ENCODE results near the gene ADARB2.

ADARB2 gene

GRCh38 chr10:1687623-1688150 lies 49.6 kb downstream of the ADARB2 start:
- Histone ChIP-seq H3K36me3 (replicated peaks) (no peaks in the 10 kb centered on the region), H3K27me3 (ENCODE audit: low read depth) (no peaks in the 10 kb centered on the region), H3K4me1 (no peaks in the 10 kb centered on the region), H3K4me3 (no peak overlapping the region), H3K9me3 (no peaks in the 10 kb centered on the region)
- in situ Hi-C loops (cut with MboI; ENCODE audit: low sequenced_read_pairs): no loop called here
- no peak for DNase-seq (ENCODE audit: low spot score in 2 of 2)

GRCh38 chr10:1687190-1687589 lies 50.1 kb downstream of the ADARB2 start:
- H3K4me1 ChIP-seq: no peaks in the 10 kb centered on the region
- no peaks in the 10 kb centered on the region for H3K27me3 ChIP-seq (ENCODE audit: low read depth)
- no peak overlapping the region for H3K4me3 ChIP-seq
- no peaks in the 10 kb centered on the region for H3K36me3 ChIP-seq (replicated peaks)
- in situ Hi-C loops (cut with MboI; ENCODE audit: low sequenced_read_pairs): no loop called here
- no peak for DNase-seq (ENCODE audit: low spot score in 2 of 2)
- H3K9me3 ChIP-seq: no peaks in the 10 kb centered on the region

DNA sequence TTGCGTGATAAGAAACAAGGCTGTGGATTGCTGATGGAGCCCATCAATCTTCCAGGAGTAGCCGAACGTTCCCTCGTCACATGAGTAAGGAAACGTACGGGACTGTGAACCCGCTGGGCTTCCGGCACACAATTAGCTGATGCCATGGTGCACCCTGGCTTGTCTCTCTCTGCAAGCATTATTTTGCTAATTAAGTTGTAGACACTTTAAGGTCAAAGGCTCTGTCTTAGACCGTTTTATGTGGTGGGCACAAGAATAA lies 50.9 kb downstream of the ADARB2 start:
- Histone ChIP-seq H3K36me3 (replicated peaks) (no peaks in the 10 kb centered on the region), H3K4me3 (no peak overlapping the region)
- in situ Hi-C loops (cut with MboI; ENCODE audit: low sequenced_read_pairs): no loop called here

DNA sequence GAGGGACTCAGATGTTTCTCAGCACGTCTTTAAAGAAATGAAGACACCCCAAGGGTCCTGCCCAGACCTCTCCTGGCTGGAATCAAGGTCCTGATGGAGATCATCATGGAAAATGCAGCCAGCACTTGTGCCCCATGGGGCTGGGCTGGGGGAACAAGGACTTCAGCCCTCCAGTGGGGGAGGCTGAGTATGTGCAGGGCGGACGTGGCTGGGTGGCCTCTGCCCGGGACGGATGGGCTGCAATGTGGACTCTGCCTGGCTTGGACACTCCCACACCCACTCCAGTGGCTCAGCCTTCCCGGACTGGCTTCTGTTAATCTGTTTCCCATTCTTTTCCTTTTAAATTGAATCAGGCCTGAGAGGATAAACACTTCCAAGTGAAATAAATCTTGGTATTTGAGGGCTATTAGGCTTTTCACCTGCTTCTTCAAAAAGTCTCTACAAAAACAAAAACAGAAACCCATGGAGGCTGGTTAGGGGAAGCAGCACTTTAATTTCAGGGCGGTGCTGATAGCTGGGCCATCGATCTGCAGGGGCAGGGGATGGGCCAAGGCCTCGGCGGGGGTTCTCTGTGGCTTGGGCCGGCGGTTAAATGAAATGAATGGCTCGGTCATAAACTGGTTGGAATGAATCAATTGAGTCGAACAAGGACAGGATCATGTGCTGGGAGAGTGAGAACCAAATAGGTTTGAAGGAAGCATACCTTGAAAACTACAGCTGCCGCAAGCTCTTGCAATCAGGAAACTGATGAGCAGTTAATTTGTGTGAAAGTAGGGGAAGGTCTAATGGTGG lies 51.4 kb downstream of the ADARB2 start:
- H3K4me1 ChIP-seq: no peaks in the 10 kb centered on the region
- no peak for DNase-seq (ENCODE audit: low spot score in 2 of 2)
- H3K36me3 ChIP-seq (replicated peaks): no peaks in the 10 kb centered on the region
- H3K9me3 ChIP-seq: no peaks in the 10 kb centered on the region
- in situ Hi-C loops (cut with MboI; ENCODE audit: low sequenced_read_pairs): no loop called here
- no peak overlapping the region for H3K4me3 ChIP-seq
- H3K27me3 ChIP-seq (ENCODE audit: low read depth): no peaks in the 10 kb centered on the region

More for the DNA sequence above, 50.9 kb downstream of the ADARB2 start:
- Histone ChIP-seq H3K4me1 (no peaks in the 10 kb centered on the region), H3K27me3 (ENCODE audit: low read depth) (no peaks in the 10 kb centered on the region), H3K9me3 (no peaks in the 10 kb centered on the region)
- DNase-seq (ENCODE audit: low spot score in 2 of 2): no peak

DNA sequence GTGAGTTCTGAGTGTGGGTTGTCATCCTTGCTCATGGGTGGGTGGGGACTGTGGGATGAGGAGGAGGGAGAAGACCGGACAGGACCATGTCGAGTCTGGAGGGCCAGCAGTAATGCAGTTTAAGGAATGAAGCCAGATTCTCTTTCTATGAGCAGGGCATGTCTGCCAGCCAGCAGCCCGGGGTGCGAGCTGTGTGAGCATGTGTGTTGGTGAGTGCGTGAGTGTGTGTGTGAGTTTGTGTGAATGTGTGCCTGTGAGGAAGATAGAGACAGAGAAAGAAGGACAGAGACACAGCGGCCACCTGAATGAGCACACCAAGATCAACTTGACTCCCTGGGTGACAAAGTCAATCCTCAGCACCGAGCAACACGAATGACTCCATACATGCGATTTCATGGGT lies 52.3 kb downstream of the ADARB2 start:
- DNase-seq (ENCODE audit: low spot score in 2 of 2): no peak
- Histone ChIP-seq H3K4me3 (no peak overlapping the region), H3K9me3 (no peaks in the 10 kb centered on the region), H3K36me3 (replicated peaks) (no peaks in the 10 kb centered on the region), H3K27me3 (ENCODE audit: low read depth) (no peaks in the 10 kb centered on the region), H3K4me1 (no peaks in the 10 kb centered on the region)
- in situ Hi-C loops (cut with MboI; ENCODE audit: low sequenced_read_pairs): no loop called here

- H3K27me3 ChIP-seq (ENCODE audit: low read depth): no peaks in the 10 kb centered on the region
- no peak for DNase-seq (ENCODE audit: low spot score in 2 of 2)
- no peaks in the 10 kb centered on the region for H3K9me3 ChIP-seq
- H3K4me3 ChIP-seq: no peak overlapping the region
- no peaks in the 10 kb centered on the region for H3K4me1 ChIP-seq
- in situ Hi-C loops (cut with MboI; ENCODE audit: low sequenced_read_pairs): no loop called here
- no peaks in the 10 kb centered on the region for H3K36me3 ChIP-seq (replicated peaks)
Observed at GRCh38 chr10:1683649-1684048, 53.7 kb downstream of the ADARB2 start.

DNA sequence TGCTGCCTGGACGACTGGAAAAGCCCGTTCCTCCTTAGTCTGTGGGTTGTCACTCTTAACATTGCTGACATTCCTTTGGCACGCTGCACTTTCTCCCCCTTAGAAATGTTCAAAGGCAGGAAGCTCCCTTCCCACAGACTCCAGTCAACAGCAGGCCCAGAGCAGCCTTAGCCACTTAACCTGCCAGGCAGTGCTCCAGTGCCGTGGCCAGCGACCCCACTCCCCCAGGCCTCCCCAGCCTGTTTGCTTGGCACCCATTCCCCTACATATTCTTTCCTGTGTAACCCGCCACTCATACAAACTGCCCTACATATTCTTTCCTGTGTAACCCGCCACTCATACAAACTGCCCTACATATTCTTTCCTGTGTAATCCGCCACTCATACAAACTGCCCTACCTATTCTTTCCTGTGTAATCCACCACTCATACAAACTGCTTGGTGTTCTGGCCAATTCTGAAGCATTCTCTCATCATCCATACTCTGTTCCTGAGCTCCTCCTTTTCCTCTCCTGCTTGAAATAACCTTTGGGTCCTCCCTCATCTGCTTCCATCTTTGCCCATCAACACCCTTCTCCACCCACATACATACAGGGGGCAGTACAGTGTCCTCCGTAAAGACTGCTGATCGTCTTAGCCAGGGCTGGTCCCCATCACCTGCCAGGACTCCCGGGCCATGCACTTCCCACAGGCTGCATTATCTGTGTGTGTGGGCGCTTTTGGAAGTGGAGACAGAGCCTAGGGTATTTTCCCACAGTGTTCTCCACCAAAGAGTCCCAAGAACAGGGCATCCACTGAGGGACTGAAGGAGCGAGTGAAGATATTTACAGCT lies 57.3 kb downstream of the ADARB2 start:
- Histone ChIP-seq H3K4me1 (no peaks in the 10 kb centered on the region), H3K4me3 (no peak overlapping the region), H3K9me3 (no peaks in the 10 kb centered on the region), H3K36me3 (replicated peaks) (no peaks in the 10 kb centered on the region), H3K27me3 (ENCODE audit: low read depth) (no peaks in the 10 kb centered on the region)
- in situ Hi-C loops (cut with MboI; ENCODE audit: low sequenced_read_pairs): no loop called here
- DNase-seq (ENCODE audit: low spot score in 2 of 2): no peak

- Histone ChIP-seq H3K36me3 (replicated peaks) (no peaks in the 10 kb centered on the region), H3K27me3 (ENCODE audit: low read depth) (no peaks in the 10 kb centered on the region), H3K4me1 (no peaks in the 10 kb centered on the region), H3K9me3 (no peaks in the 10 kb centered on the region), H3K4me3 (no peak overlapping the region)
- in situ Hi-C loops (cut with MboI; ENCODE audit: low sequenced_read_pairs): no loop called here
- DNase-seq (ENCODE audit: low spot score in 2 of 2): no peak
Observed at GRCh38 chr10:1678084-1678483, 59.2 kb downstream of the ADARB2 start.

DNA sequence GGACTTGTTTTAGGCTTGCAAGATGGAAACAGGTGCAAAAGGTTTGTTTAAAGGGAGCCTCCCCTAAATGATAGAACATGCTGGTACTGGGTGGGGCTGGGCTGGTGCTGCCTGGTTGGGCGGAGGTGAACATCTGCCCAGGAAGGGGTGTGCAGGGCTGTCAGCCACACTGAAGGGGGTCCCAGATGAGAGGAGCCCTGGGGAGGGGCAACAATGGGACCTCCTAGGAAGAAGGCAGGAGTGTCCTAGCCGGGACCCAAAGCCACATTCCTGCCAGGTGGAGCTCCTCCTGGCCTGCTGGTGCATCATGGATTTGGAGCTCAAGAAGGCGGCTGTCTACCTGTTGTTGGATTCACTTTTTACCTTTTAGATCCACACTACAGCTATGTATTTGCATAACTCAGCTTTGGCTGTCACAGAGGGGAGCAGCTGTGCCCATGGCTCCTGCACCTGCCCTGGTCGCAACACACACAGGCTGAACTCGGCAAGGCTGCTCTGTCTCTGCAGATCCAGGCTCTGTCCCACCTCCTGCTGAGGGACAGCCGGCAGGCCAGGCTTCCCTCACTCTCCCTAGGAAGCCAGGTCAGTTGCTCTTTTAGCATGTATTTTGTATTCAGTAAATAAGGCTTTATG lies 59.9 kb downstream of the ADARB2 start:
- in situ Hi-C loops (cut with MboI; ENCODE audit: low sequenced_read_pairs): no loop called here
- H3K4me3 ChIP-seq: no peak overlapping the region
- no peaks in the 10 kb centered on the region for H3K9me3 ChIP-seq
- DNase-seq (ENCODE audit: low spot score in 2 of 2): no peak
- H3K4me1 ChIP-seq: no peaks in the 10 kb centered on the region
- no peaks in the 10 kb centered on the region for H3K27me3 ChIP-seq (ENCODE audit: low read depth)
- no peaks in the 10 kb centered on the region for H3K36me3 ChIP-seq (replicated peaks)

GRCh38 chr10:1674501-1674900 lies 62.8 kb downstream of the ADARB2 start:
- Histone ChIP-seq H3K9me3 (no peaks in the 10 kb centered on the region), H3K36me3 (replicated peaks) (no peaks in the 10 kb centered on the region), H3K4me1 (no peaks in the 10 kb centered on the region), H3K4me3 (no peak overlapping the region), H3K27me3 (ENCODE audit: low read depth) (no peaks in the 10 kb centered on the region)
- DNase-seq (ENCODE audit: low spot score in 2 of 2): no peak
- in situ Hi-C loops (cut with MboI; ENCODE audit: low sequenced_read_pairs): no loop called here

GRCh38 chr10:1673568-1674345 lies 63.6 kb downstream of the ADARB2 start:
- in situ Hi-C loops (cut with MboI; ENCODE audit: low sequenced_read_pairs): no loop called here
- Histone ChIP-seq H3K9me3 (no peaks in the 10 kb centered on the region), H3K27me3 (ENCODE audit: low read depth) (no peaks in the 10 kb centered on the region)

DNA sequence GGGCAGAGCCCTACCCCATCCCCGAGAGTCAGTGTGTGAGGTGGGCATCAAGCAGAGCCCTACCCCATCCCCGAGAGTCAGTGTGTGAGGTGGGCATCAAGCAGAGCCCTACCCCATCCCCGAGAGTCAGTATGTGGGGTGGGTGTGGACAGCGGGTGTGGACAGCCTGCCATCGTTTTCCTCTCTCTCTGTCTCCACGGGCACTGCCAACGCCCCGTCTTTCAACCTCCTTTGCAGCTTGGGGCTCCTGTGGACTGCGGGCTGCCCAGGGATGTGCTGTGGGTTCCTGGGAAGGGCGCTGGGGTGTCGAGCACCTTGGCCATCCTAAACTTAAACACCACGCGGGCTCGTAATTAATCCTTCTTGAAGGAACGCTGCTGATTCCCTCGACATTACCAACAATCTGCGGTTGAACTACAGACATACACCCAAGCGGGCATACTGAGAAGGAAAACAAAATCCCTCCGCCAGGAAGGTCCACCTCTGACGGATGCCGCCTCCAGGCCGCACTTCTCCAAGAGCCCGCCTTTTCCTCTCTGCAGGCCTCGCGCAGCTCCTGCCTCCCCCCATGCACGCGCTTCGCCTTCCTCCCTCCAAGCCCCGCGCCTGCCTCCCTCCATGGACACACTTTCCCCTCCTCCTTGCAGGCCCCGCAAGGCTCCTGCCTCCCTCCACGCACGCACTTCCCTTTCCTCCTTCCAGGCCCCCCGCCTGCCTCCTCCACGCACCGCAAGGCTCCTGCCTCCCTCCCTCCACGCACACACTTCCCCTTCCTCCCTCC lies 65.1 kb downstream of the ADARB2 start:
- Histone ChIP-seq H3K27me3 (ENCODE audit: low read depth) (no peaks in the 10 kb centered on the region), H3K9me3 (no peaks in the 10 kb centered on the region), H3K4me1 (no peaks in the 10 kb centered on the region), H3K36me3 (replicated peaks) (no peaks in the 10 kb centered on the region), H3K4me3 (no peak overlapping the region)
- in situ Hi-C loops (cut with MboI; ENCODE audit: low sequenced_read_pairs): no loop called here
- DNase-seq (ENCODE audit: low spot score in 2 of 2): no peak

More at GRCh38 chr10:1673568-1674345, 63.6 kb downstream of the ADARB2 start:
- Histone ChIP-seq H3K4me3 (no peak overlapping the region), H3K4me1 (no peaks in the 10 kb centered on the region), H3K36me3 (replicated peaks) (no peaks in the 10 kb centered on the region)
- DNase-seq (ENCODE audit: low spot score in 2 of 2): no peak

Data from HAP-1 (cell line).